GM21619 (cell line): ENCODE results near the gene PROKR2.
A peak's percentile ranks its signal among the peaks of the same experiment; 100 is the strongest.

ENCODE experiments used
- ATAC-seq: cut with Tn5 transposase; IDR thresholded peaks from one replicate; pipeline ENCODE4 v1.9.1; 2021; ENCODE audit not compliant: unreplicated experiment

The PROKR2 gene

GRCh38 chr20:5290596-5290995 lies 26.2 kb downstream of the PROKR2 start:
- no peak for ATAC-seq

DNA sequence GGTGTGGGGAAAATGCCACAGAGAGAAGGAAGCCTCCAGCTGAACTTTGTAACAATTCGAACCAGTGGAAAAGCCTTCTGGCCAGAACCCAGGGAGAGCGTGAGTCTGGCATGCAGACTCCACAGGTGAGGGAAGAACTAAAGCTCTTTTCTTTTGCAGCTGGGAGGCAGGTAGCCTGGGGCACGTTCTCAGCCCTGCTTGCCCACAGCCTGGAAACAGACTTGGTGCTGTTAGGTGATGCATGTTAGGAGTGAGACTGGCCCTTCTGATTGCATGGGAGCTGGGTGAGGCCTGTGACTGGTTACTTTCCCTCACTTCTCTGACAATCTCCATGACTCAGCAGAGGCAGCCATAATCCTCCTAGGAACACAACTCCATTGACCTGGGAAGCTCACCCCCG lies 34.2 kb downstream of the PROKR2 start:
- ATAC-seq, result no peak

DNA sequence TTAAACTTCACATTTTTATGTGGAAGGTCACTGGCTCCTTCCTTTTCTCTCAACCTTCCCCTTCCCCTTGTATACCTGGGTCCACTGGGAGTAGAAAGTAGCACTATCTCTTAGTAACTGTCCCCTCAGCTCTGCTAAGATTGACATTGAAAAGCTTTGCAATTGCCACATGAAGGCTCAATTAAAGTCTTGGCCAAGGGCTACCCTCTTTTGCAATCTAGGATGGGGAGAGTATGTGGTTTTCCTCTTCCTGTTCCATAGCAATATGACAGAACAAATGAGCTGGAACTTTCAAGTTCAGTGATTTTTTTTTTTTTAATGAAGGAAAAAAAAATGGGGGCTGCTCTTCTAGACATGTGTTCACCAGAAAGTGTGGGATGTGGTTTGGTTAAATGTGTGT lies 37.1 kb downstream of the PROKR2 start:
- no peak for ATAC-seq

DNA sequence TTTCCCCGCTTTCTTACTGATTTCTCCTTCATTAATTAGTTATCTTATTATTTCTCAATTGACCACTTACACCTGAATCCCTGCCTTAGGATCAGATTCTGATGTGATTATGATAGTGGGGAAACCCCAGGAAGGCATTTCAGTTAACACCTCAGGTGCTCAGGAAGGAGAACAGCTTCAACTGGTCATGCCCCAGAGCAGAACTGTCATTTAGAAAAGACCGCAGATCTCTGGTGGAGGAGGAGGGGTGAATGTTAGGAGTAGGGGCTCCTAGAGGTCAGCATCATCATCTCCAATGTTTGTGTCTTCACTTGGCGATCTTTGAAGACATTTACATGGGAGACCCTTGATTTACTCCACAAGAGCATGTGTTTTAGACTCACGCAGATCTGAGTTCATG lies 44.5 kb downstream of the PROKR2 start:
- no peak for ATAC-seq

- ATAC-seq, result no peak
Measured at GRCh38 chr20:5270603-5271002, 46.2 kb downstream of the PROKR2 start.

GRCh38 chr20:5268449-5268848 lies 48.3 kb downstream of the PROKR2 start:
- no peak for ATAC-seq

- peak; percentile 60 for ATAC-seq
Measured at GRCh38 chr20:5267092-5267491, 49.7 kb downstream of the PROKR2 start.
